Spleen (tissue), 11 donors: Measurements from ENCODE around the gene NPAS2. TPM values are rescaled to one million over a fixed set of nuclear protein-coding genes. Genes with fewer than 3 reads are reported as not detected.

Experiments used
- DNase-seq: peaks from one replicate; pipeline ENCODE4 v3.0.0-alpha.2; 2020
- H3K27ac ChIP-seq, 8 donors: fragments of 200-600 bp; sonication (generic) in 7 of 8; 1 replicate in 4 of 8; 2 replicates in 4 of 8; pipeline versions ENCODE4 v1.5.0 to v1.8.0; 2016 to 2021; ENCODE audit warnings: inconsistent platforms in 4 of 8, mild to moderate bottlenecking in 4 of 8, moderate library complexity in 1 of 8
- H3K27me3 ChIP-seq, 7 donors: fragments of 200-600 bp; sonication (generic) in 6 of 7; replicated peaks in 1 of 7; 1 replicate in 4 of 7; 2 replicates in 3 of 7; pipeline versions ENCODE4 v1.5.0 to v1.8.0; 2016 to 2021; ENCODE audit warnings: inconsistent platforms in 3 of 7, mild to moderate bottlenecking in 1 of 7
- H3K36me3 ChIP-seq, 6 donors: fragments of 200-600 bp; sonication (generic) in 5 of 6; 1 replicate in 4 of 6; 2 replicates in 2 of 6; pipeline versions ENCODE4 v1.5.0 to v1.8.0; 2016 to 2021; ENCODE audit warnings: inconsistent platforms in 2 of 6
- H3K4me1 ChIP-seq, 6 donors: fragments of 200-600 bp; sonication (generic) in 5 of 6; 1 replicate in 3 of 6; 2 replicates in 3 of 6; pipeline versions ENCODE4 v1.5.0 to v1.8.0; 2016 to 2021; ENCODE audit warnings: inconsistent platforms in 3 of 6
- H3K4me3 ChIP-seq, 8 donors: fragments of 200-600 bp; sonication (generic) in 7 of 8; 1 replicate in 4 of 8; 2 replicates in 4 of 8; pipeline versions ENCODE4 v1.5.0 to v1.8.0; 2016 to 2021; ENCODE audit warnings: inconsistent platforms in 4 of 8, mild to moderate bottlenecking in 4 of 8, moderate library complexity in 2 of 8
- H3K9me3 ChIP-seq, 8 donors: fragments of 200-600 bp; sonication (generic) in 7 of 8; 1 replicate in 4 of 8; 2 replicates in 4 of 8; pipeline versions ENCODE4 v1.5.0 to v1.8.0; 2016 to 2021; ENCODE audit warnings: inconsistent platforms in 4 of 8
- CTCF ChIP-seq, 11 experiments: fragments of 200-600 bp in 7 of 11; fragments of 450-650 bp in 4 of 11; sonication (generic) in 4 of 11; IDR thresholded peaks in 8 of 11; conservative IDR thresholded peaks in 3 of 11; 1 replicate in 7 of 11; 2 replicates in 4 of 11; pipeline versions ENCODE4 v1.4.0 to v1.8.0; 2016 to 2021; ENCODE audit warnings: antibody characterized with exemption in 11 of 11, inconsistent platforms in 4 of 11, mild to moderate bottlenecking in 1 of 11
- POLR2A ChIP-seq, 3 donors: fragments of 450-650 bp; IDR thresholded peaks; one replicate each; pipeline ENCODE4 v1.5.1; 2017; ENCODE audit warnings: antibody characterized with exemption in 3 of 3, mild to moderate bottlenecking in 1 of 3
- POLR2AphosphoS5 ChIP-seq, 3 donors: sonication (generic); formaldehyde crosslinking; IDR thresholded peaks; one replicate each; pipeline ENCODE4 v1.5.1; 2017; ENCODE audit warnings: antibody characterized with exemption in 3 of 3
- WGBS, 5 donors: extraction: QIAGEN DNeasy Blood & Tissue Kit in 3 of 5; methylation state at CpG; one replicate each; pipeline versions ENCODE4 v1.1.5 to v1.1.7; 2013 to 2018; 5-methylcytosine and 5-hydroxymethylcytosine counted together
- intact Hi-C: fragments of 100-400 bp; cut with DNase I; formaldehyde crosslinking; loops from one replicate; pipeline ENCODE4 v1.15.0; 2023; ENCODE audit warnings: low total_unique reads
- polyA plus RNA-seq, 3 donors: library from polyadenylated mRNA; stranded (reverse); fragments of 200-250 nt; gene quantifications; one replicate each; pipeline ENCODE4 v1.2.1, GENCODE V29; 2013
- total RNA-seq, 7 donors: library from RNA; depleted of rRNA in 3 of 7; stranded (reverse); fragments of >200 nt in 3 of 7; fragmentation: NEBNext Ultra II Directional in 4 of 7; extraction: Animal tissue kit (Norgen Biotek cat#: 25700) in 4 of 7; gene quantifications; one replicate each; pipeline versions ENCODE4 v1.1.0 to v1.2.1, GENCODE V29; 2016 to 2021
- donor health status: healthy with polysubstance abuse.
- donor health status: DM: no; HTN: no; CAD: no; lungs with moderate emphysema.
- donor health status: DM: no; HTN: no; CAD: no.
- donor health status: Bipolar disorder and iron deficiency.
- donor health status: healthy.
- donor health status: DM: no; HTN: no; CAD: no.
- donor health status: DM: yes; HTN: yes; CAD: no.

Gene NPAS2
- total and polyA plus RNA-seq, 10 donors, result 2.4 to 24.1 (median 8.4) TPM

- no peaks in the 10 kb centered on the region for H3K27me3 ChIP-seq
- H3K27ac ChIP-seq, result no peak overlapping the region
- peaks cover 0 to 19% (median 0%) of the 10 kb centered on the region in 6 donors for H3K36me3 ChIP-seq
- intact Hi-C loops, result no loop called here
- no peak for DNase-seq
- no peak for TF ChIP-seq CTCF (IDR thresholded peaks at IDR 0.05 in 8 of 11, conservative IDR thresholded peaks at IDR 0.05 in 3 of 11)
- no peak for TF ChIP-seq POLR2A (IDR thresholded peaks at IDR 0.05)
- TF ChIP-seq POLR2AphosphoS5 (IDR thresholded peaks at IDR 0.05), result no peak
- WGBS, 5 donors, result 89 to 97% (median 91%) methylated on average over 6 of the region's 6 CpGs
- no peaks in the 10 kb centered on the region for H3K9me3 ChIP-seq
- no peak overlapping the region for H3K4me3 ChIP-seq
- no peaks in the 10 kb centered on the region for H3K4me1 ChIP-seq
Observed at GRCh38 chr2:100934504-100935371, 114.8 kb downstream of the NPAS2 start.

- WGBS, 5 donors, result 79 to 92% (median 84%) methylated on average over 3 of the region's 3 CpGs
- no peak overlapping the region for H3K27ac ChIP-seq
- peaks cover 0 to 19% (median 0%) of the 10 kb centered on the region in 6 donors for H3K36me3 ChIP-seq
- no peak overlapping the region for H3K4me3 ChIP-seq
- intact Hi-C loops, result no loop called here
- H3K27me3 ChIP-seq, result no peaks in the 10 kb centered on the region
- no peaks in the 10 kb centered on the region for H3K4me1 ChIP-seq
- no peak for TF ChIP-seq POLR2AphosphoS5 (IDR thresholded peaks at IDR 0.05)
- DNase-seq, result no peak
- H3K9me3 ChIP-seq, result no peaks in the 10 kb centered on the region
Observed at GRCh38 chr2:100935372-100935752, 115.4 kb downstream of the NPAS2 start.

- Histone ChIP-seq H3K27me3 (no peaks in the 10 kb centered on the region), H3K4me1 (peaks cover 0 to 5% (median 2%) of the 10 kb centered on the region in 6 donors), H3K4me3 (no peak overlapping the region), H3K36me3 (peaks cover 0 to 19% (median 0%) of the 10 kb centered on the region in 6 donors), H3K27ac (no peak overlapping the region), H3K9me3 (no peaks in the 10 kb centered on the region)
- DNase-seq, result no peak
- 84 to 94% (median 88%) methylated on average over 10 of the region's 10 CpGs for WGBS, 5 donors
- TF ChIP-seq POLR2AphosphoS5 (IDR thresholded peaks at IDR 0.05), result no peak
- intact Hi-C loops, result no loop called here
Observed at GRCh38 chr2:100936070-100936741, 116.3 kb downstream of the NPAS2 start.

- H3K36me3 ChIP-seq, result peaks cover 0 to 19% (median 0%) of the 10 kb centered on the region in 6 donors
- WGBS, 5 donors, result 53 to 92% (median 73%) methylated on average over 2 of the region's 2 CpGs
- no peak for TF ChIP-seq POLR2AphosphoS5 (IDR thresholded peaks at IDR 0.05)
- no peak for TF ChIP-seq CTCF (IDR thresholded peaks at IDR 0.05 in 8 of 11, conservative IDR thresholded peaks at IDR 0.05 in 3 of 11)
- no peak for TF ChIP-seq POLR2A (IDR thresholded peaks at IDR 0.05)
- H3K27ac ChIP-seq, result no peak overlapping the region
- no peak for DNase-seq
- H3K27me3 ChIP-seq, result no peaks in the 10 kb centered on the region
- H3K4me1 ChIP-seq, result peaks cover 0 to 13% (median 4%) of the 10 kb centered on the region in 6 donors
- no peaks in the 10 kb centered on the region for H3K9me3 ChIP-seq
- intact Hi-C loops, result no loop called here
- no peak overlapping the region for H3K4me3 ChIP-seq
Observed at GRCh38 chr2:100936972-100937542, 117.1 kb downstream of the NPAS2 start.
